Ovary (tissue), 3 donors: Measurements from ENCODE around the gene CTDP1.

ENCODE experiments used
- POLR2A ChIP-seq: fragments of 450-650 bp; IDR thresholded peaks from one replicate; pipeline ENCODE4 v1.6.1; 2017; ENCODE audit warnings: antibody characterized with exemption, mild to moderate bottlenecking, moderate library complexity
- TF ChIP-seq, protein P1 (sequence below), 3 donors: fragments of 450-650 bp in 2 of 3; fragments of 200-600 bp in 1 of 3; IDR thresholded peaks; one replicate each; pipeline versions ENCODE4 v1.5.1 to v1.8.0; 2016 to 2022; ENCODE audit warnings: antibody characterized with exemption in 3 of 3, mild to moderate bottlenecking in 1 of 3
- donor health status: DM: no; HTN: no; CAD: no.

DNA sequence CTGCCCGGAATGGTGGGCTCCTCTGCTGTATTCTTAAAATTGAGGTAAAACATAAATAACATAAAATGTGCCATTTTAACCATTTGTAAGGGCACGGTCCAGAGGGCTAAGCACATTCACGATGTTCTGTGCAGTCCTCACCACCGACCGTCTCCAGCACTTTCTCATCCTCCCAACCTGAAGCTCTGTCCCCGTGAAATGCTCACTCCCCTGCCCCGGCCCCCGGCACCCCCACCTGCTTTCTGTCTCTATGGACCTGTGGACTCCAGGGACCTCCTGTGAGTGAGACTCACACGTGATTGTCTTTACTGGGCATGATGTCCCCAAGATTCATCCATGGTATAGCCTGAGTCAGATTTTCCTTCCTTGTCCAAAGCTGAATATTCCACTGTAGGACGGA is 38.7 kb upstream of the CTDP1 start:
- TF ChIP-seq, protein P1, sequence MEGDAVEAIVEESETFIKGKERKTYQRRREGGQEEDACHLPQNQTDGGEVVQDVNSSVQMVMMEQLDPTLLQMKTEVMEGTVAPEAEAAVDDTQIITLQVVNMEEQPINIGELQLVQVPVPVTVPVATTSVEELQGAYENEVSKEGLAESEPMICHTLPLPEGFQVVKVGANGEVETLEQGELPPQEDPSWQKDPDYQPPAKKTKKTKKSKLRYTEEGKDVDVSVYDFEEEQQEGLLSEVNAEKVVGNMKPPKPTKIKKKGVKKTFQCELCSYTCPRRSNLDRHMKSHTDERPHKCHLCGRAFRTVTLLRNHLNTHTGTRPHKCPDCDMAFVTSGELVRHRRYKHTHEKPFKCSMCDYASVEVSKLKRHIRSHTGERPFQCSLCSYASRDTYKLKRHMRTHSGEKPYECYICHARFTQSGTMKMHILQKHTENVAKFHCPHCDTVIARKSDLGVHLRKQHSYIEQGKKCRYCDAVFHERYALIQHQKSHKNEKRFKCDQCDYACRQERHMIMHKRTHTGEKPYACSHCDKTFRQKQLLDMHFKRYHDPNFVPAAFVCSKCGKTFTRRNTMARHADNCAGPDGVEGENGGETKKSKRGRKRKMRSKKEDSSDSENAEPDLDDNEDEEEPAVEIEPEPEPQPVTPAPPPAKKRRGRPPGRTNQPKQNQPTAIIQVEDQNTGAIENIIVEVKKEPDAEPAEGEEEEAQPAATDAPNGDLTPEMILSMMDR (IDR thresholded peaks at IDR 0.05): no peak
- TF ChIP-seq POLR2A: no peak
